Measurements from ENCODE around the gene SORCS2. TPM values are rescaled to one million over a fixed set of nuclear protein-coding genes. Genes with fewer than 3 reads are reported as not detected.

The SORCS2 gene
- total RNA-seq, 2 experiments from 2014 or later, result 0.03 TPM; not detected in 1

DNA sequence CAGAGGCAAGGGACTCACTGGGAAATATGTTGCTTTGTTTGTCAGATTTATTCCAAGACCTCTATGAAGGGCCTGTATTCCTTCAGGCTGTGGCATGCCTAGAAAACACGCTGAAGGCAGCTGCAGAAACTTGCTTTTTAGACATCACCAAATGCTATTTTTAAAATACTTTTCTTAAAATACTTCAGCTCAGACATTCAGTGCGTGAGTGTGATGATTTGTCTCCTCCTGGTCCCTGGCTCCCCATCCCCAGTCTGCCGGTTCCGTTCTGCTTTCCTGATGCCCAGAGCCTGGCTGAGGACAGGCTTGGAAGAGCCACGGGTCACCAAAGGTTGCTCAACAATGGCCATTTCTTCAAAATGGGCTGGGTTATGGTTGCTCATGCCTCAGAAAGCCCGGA lies 187.4 kb downstream of the SORCS2 start:
- TF ChIP-seq, protein P1, sequence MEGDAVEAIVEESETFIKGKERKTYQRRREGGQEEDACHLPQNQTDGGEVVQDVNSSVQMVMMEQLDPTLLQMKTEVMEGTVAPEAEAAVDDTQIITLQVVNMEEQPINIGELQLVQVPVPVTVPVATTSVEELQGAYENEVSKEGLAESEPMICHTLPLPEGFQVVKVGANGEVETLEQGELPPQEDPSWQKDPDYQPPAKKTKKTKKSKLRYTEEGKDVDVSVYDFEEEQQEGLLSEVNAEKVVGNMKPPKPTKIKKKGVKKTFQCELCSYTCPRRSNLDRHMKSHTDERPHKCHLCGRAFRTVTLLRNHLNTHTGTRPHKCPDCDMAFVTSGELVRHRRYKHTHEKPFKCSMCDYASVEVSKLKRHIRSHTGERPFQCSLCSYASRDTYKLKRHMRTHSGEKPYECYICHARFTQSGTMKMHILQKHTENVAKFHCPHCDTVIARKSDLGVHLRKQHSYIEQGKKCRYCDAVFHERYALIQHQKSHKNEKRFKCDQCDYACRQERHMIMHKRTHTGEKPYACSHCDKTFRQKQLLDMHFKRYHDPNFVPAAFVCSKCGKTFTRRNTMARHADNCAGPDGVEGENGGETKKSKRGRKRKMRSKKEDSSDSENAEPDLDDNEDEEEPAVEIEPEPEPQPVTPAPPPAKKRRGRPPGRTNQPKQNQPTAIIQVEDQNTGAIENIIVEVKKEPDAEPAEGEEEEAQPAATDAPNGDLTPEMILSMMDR (conservative IDR thresholded peaks at IDR 0.05; ENCODE audit: low read length), result no peak
- TF ChIP-seq EZH2phosphoT487 (IDR thresholded peaks at IDR 0.05; ENCODE audit: borderline replicate concordance, low read depth, low read length), result no peak
- no peak for DNase-seq (ENCODE audit: low spot score)
- no peaks in the 10 kb centered on the region for H3K4me1 ChIP-seq (ENCODE audit: insufficient read depth, low read length, poor library complexity, severe bottlenecking)
- ChIA-PET POLR2A (no interaction called here), CTCF (ENCODE audit: unreplicated experiment) (no interaction called here)
- no peak overlapping the region for H3K27ac ChIP-seq (ENCODE audit: low read depth, low read length, poor library complexity, severe bottlenecking)
- no peaks in the 10 kb centered on the region for H3K36me3 ChIP-seq (ENCODE audit: insufficient read depth, low read length)
- no peaks in the 10 kb centered on the region for H4K20me1 ChIP-seq (ENCODE audit: insufficient read depth, low read length)
- no peaks in the 10 kb centered on the region for H3K79me2 ChIP-seq (ENCODE audit: insufficient read depth, low read depth, low read length)
- H2AFZ ChIP-seq (ENCODE audit: low read length), result no peak overlapping the region
- no TSS peak for BruUV-seq (replicated peaks)
- H3K9me3 ChIP-seq (ENCODE audit: low read length), result no peaks in the 10 kb centered on the region
- H3K4me2 ChIP-seq (ENCODE audit: low read length), result no peak overlapping the region
- intact Hi-C loops (cut with micrococcal nuclease; ENCODE audit: unreplicated experiment), result no loop called here
- H3K9me2 ChIP-seq (ENCODE audit: insufficient read depth, low read length), result no peaks in the 10 kb centered on the region
- no peak overlapping the region for H3K4me3 ChIP-seq (ENCODE audit: low read depth, low read length, poor library complexity, severe bottlenecking)

DNA sequence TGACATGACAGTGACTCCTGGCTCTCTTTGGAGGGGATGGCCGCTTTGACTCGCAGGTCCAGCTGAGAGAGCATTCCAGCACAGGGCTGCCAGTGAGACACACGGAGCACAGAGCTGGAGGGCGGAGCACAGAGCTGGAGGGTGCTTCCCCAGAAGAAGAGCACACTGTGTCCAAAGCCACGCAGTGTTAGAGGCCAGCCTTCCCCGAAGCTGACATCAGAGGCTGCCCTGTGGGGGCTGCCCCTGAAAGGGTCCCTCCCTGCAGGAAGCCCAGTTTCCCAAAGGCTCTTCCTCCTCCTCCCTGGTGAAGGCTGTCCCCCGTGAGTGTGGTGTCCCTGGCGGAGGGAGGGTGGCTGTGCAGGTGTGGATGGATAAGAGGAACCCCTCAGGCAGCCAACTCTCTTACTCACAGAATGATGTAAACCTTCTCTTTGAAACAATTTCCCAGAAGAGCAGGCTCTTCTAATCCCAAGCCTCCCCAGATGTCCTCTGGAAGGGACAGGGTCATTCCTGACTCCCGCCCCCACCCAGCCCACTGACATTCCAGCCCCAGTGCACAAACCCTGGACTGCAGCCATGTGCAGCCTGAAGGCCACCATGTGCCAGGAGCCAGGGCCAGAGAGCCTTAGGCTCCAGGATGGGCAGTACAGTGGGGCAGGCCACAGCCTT lies 189.0 kb downstream of the SORCS2 start:
- intact Hi-C loops (cut with micrococcal nuclease; ENCODE audit: unreplicated experiment), result no loop called here
- TF ChIP-seq EZH2phosphoT487 (IDR thresholded peaks at IDR 0.05; ENCODE audit: borderline replicate concordance, low read depth, low read length), result no peak
- TF ChIP-seq, protein P1 (conservative IDR thresholded peaks at IDR 0.05; ENCODE audit: low read length), result no peak; the same call in 1 of the 2 replicates
- no peak for DNase-seq (ENCODE audit: low spot score)

DNA sequence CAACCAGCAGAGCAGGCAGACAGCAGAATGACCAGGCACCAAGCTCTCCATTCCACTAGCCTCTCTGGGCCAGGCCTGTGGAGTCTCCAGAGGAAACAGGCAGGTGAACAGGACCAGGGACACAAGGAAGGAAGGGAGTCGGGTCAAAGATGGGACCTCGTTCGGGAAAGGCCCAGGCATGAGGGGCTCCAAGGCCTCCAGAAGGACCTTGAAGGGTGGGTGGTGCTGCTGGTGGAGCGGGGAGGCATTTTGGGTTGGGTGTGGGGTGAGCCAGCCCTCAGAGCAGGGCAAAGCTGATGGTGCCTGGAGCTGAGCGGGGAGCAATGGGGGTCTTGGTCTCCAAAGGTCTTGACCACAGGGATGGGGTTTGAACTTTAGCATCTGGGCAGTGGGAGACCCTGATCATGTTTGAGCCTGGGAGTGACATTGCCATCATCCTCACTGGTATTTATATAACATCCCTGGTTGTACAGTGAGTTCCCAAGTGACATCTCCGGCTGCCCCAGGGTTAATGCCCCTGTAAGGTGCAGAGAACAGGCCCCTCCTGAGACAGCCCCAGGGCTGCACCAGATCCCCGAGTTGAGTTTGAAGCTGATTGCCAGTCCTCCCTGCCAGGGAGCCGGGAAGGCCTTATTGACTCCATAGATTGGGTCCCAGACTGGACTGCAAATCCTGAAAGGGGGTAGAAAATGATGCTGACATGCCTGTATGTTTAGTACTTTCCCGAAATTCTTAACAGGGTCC lies 189.7 kb downstream of the SORCS2 start:
- Histone ChIP-seq H3K4me3 (ENCODE audit: low read depth, low read length, poor library complexity, severe bottlenecking) (no peak overlapping the region), H4K20me1 (ENCODE audit: insufficient read depth, low read length) (no peaks in the 10 kb centered on the region), H3K9me3 (ENCODE audit: low read length) (0 out of 2 replicates have a peak, but pooled peaks cover 5% of the 10 kb centered on the region), H3K27ac (ENCODE audit: low read depth, low read length, poor library complexity, severe bottlenecking) (no peak overlapping the region), H3K79me2 (ENCODE audit: insufficient read depth, low read depth, low read length) (no peaks in the 10 kb centered on the region), H3K4me2 (ENCODE audit: low read length) (no peak overlapping the region), H3K9me2 (ENCODE audit: insufficient read depth, low read length) (no peaks in the 10 kb centered on the region), H2AFZ (ENCODE audit: low read length) (no peak overlapping the region), H3K4me1 (ENCODE audit: insufficient read depth, low read length, poor library complexity, severe bottlenecking) (no peaks in the 10 kb centered on the region), H3K36me3 (ENCODE audit: insufficient read depth, low read length) (no peaks in the 10 kb centered on the region)
- intact Hi-C loops (cut with micrococcal nuclease; ENCODE audit: unreplicated experiment), result no loop called here
- POLR2A ChIA-PET, result no interaction called here
- no TSS peak for BruUV-seq (replicated peaks)
- DNase-seq (ENCODE audit: low spot score), result no peak
- no peak for TF ChIP-seq EZH2phosphoT487 (IDR thresholded peaks at IDR 0.05; ENCODE audit: borderline replicate concordance, low read depth, low read length)
- TF ChIP-seq, protein P1 (conservative IDR thresholded peaks at IDR 0.05; ENCODE audit: low read length), result no peak
- CTCF ChIA-PET (ENCODE audit: unreplicated experiment), result no interaction called here

More for the DNA sequence above, 189.0 kb downstream of the SORCS2 start:
- no peak overlapping the region for H2AFZ ChIP-seq (ENCODE audit: low read length)
- no TSS peak for BruUV-seq (replicated peaks)
- no peaks in the 10 kb centered on the region for H3K9me2 ChIP-seq (ENCODE audit: insufficient read depth, low read length)
- H3K4me3 ChIP-seq (ENCODE audit: low read depth, low read length, poor library complexity, severe bottlenecking), result no peak overlapping the region
- no peaks in the 10 kb centered on the region for H4K20me1 ChIP-seq (ENCODE audit: insufficient read depth, low read length)
- ChIA-PET POLR2A (interaction anchor here (0.7 kb wide), 1 partner anchor 774 kb away, joined by 3 read pairs; no protein-coding TSS in a partner anchor), CTCF (ENCODE audit: unreplicated experiment) (no interaction called here)
- H3K4me1 ChIP-seq (ENCODE audit: insufficient read depth, low read length, poor library complexity, severe bottlenecking), result no peaks in the 10 kb centered on the region
- H3K36me3 ChIP-seq (ENCODE audit: insufficient read depth, low read length), result no peaks in the 10 kb centered on the region
- H3K4me2 ChIP-seq (ENCODE audit: low read length), result no peak overlapping the region
- H3K9me3 ChIP-seq (ENCODE audit: low read length), result 0 out of 2 replicates have a peak, but pooled peaks cover 5% of the 10 kb centered on the region
- H3K79me2 ChIP-seq (ENCODE audit: insufficient read depth, low read depth, low read length), result no peaks in the 10 kb centered on the region
- H3K27ac ChIP-seq (ENCODE audit: low read depth, low read length, poor library complexity, severe bottlenecking), result no peak overlapping the region

Data from OCI-LY7 (cell line).